GM21717 (cell line): Measurements from ENCODE around the gene G6PC3.

ENCODE experiments used
- ATAC-seq: cut with Tn5 transposase; IDR thresholded peaks from one replicate; pipeline ENCODE4 v1.9.1; 2021; ENCODE audit warnings: mild to moderate bottlenecking, moderate library complexity; ENCODE audit not compliant: unreplicated experiment

Gene G6PC3

GRCh38 chr17:44059101-44059892, 11.2 kb upstream of the G6PC3 start:
- ATAC-seq: no peak

GRCh38 chr17:44061446-44061845, 9.1 kb upstream of the G6PC3 start:
- no peak for ATAC-seq

GRCh38 chr17:44062871-44063270, 7.7 kb upstream of the G6PC3 start:
- no peak for ATAC-seq

- no peak for ATAC-seq
Measured at GRCh38 chr17:44063704-44064639, 6.6 kb upstream of the G6PC3 start.

GRCh38 chr17:44065668-44066203, 4.8 kb upstream of the G6PC3 start:
- ATAC-seq: no peak

- ATAC-seq: peak; percentile 40
Measured at GRCh38 chr17:44066204-44066930, 4.2 kb upstream of the G6PC3 start, which contains the start of gene LSM12. TSS of gene LSM12 (minus strand) at chr17:44066671. CDS start at chr17:44066587, 84 bp downstream.

GRCh38 chr17:44067545-44067940, 3.0 kb upstream of the G6PC3 start:
- ATAC-seq: no peak

GRCh38 chr17:44069974-44070454, 521 bp upstream of the G6PC3 start:
- peak; percentile 3 for ATAC-seq

GRCh38 chr17:44071198-44071520, 624 bp downstream of the G6PC3 start:
- ATAC-seq: peak; percentile 21

GRCh38 chr17:44071772-44072171, 1.2 kb downstream of the G6PC3 start:
- no peak for ATAC-seq

GRCh38 chr17:44074231-44074910, 3.8 kb downstream of the G6PC3 start:
- no peak for ATAC-seq

GRCh38 chr17:44074911-44075285, 4.4 kb downstream of the G6PC3 start:
- no peak for ATAC-seq

GRCh38 chr17:44075598-44076293, 5.2 kb downstream of the G6PC3 start:
- ATAC-seq: no peak

GRCh38 chr17:44076716-44077594, 6.4 kb downstream of the G6PC3 start:
- no peak for ATAC-seq

GRCh38 chr17:44077595-44077909, 7.0 kb downstream of the G6PC3 start:
- no peak for ATAC-seq

- no peak for ATAC-seq
Measured at GRCh38 chr17:44078412-44078811, 7.9 kb downstream of the G6PC3 start.

GRCh38 chr17:44079877-44080821, 9.6 kb downstream of the G6PC3 start:
- ATAC-seq: no peak

GRCh38 chr17:44081681-44082080, 11.1 kb downstream of the G6PC3 start:
- no peak for ATAC-seq
